Pancreas (tissue), 10 donors: ENCODE measurements around the gene PRND. TPM values are rescaled to one million over a fixed set of nuclear protein-coding genes. Genes with fewer than 3 reads are reported as not detected.

ENCODE experiments used
- ATAC-seq, 4 donors: fragments of 200-7000 bp; cut with Tn5 transposase; one replicate each; pipeline versions ENCODE4 v1.8.0 to v1.9.1; 2020; ENCODE audit warnings: mild to moderate bottlenecking in 4 of 4, moderate library complexity in 4 of 4
- DNase-seq, 6 donors: peaks; one replicate each; pipeline ENCODE4 v3.0.0-alpha.2; 2020
- FAIRE-seq: peaks from 2 replicates; lab custom pipeline; 2012; peaks lifted over from hg19 to GRCh38; lab: Jason Lieb, UNC
- H3K27ac ChIP-seq, 4 donors: fragments of 200-600 bp; sonication (generic); 1 replicate in 3 of 4; 2 replicates in 1 of 4; pipeline versions ENCODE4 v1.5.0 to v1.8.0; 2020
- H3K27me3 ChIP-seq, 4 donors: fragments of 200-600 bp; one replicate each; pipeline ENCODE4 v1.8.0; 2021
- H3K36me3 ChIP-seq, 3 donors: fragments of 200-600 bp; sonication (generic) in 1 of 3; one replicate each; pipeline versions ENCODE4 v1.5.0 to v1.8.0; 2020 to 2021
- H3K4me1 ChIP-seq, 3 donors: fragments of 200-600 bp; one replicate each; pipeline ENCODE4 v1.8.0; 2021
- H3K4me3 ChIP-seq, 4 donors: fragments of 200-600 bp; sonication (generic) in 2 of 4; one replicate each; pipeline versions ENCODE4 v1.5.0 to v1.8.0; 2020 to 2021
- H3K9me3 ChIP-seq, 4 donors: fragments of 200-600 bp; one replicate each; pipeline ENCODE4 v1.8.0; 2021
- CTCF ChIP-seq, 4 donors: fragments of 200-600 bp; sonication (generic) in 3 of 4; IDR thresholded peaks; one replicate each; pipeline versions ENCODE4 v1.5.0 to v1.8.0; 2021; ENCODE audit warnings: antibody characterized with exemption in 4 of 4
- WGBS, 2 donors: extraction: QIAGEN DNeasy Blood & Tissue Kit; methylation state at CpG; one replicate each; pipeline ENCODE4 v1.1.7; 2013; 5-methylcytosine and 5-hydroxymethylcytosine counted together
- intact Hi-C, 3 donors: fragments of 100-400 bp; cut with DNase I; formaldehyde crosslinking; loops; one replicate each; pipeline versions ENCODE4 v1.11.1 to v1.14.2; 2022
- polyA plus RNA-seq, 2 donors: library from polyadenylated mRNA; stranded (reverse); fragments of 200-250 nt; gene quantifications; one replicate each; pipeline ENCODE4 v1.2.3, GENCODE V29; 2013
- total RNA-seq, 6 donors: library from RNA; stranded (reverse); fragmentation: NEBNext Ultra II Directional in 4 of 6; extraction: Animal tissue kit (Norgen Biotek cat#: 25700) in 4 of 6; gene quantifications; one replicate each; pipeline versions ENCODE4 v1.2.1 to v1.2.4, GENCODE V29; 2021 to 2023
- donor health status: healthy with polysubstance abuse.
- donor health status: DM: no; HTN: no; CAD: no; lungs with moderate emphysema.
- donor health status: DM: no; HTN: no; CAD: no.
- donor health status: control.
- donor health status: control.
- donor health status: Bipolar disorder and iron deficiency.
- donor health status: DM: yes; HTN: yes; CAD: no.
- donor health status: DM: no; HTN: no; CAD: no.
- donor health status: DM: no; HTN: no; CAD: no.
- donor health status: DM: yes; HTN: yes; CAD: no.

The PRND gene
- total RNA-seq (under 1 TPM in 1 of 6 donors, not detected in 5; 0.24 TPM), polyA plus RNA-seq (not detected)

- Histone ChIP-seq H3K27ac (no peak within 1 kb of the TSS), H3K4me3 (no peak within 1 kb of the TSS), H3K27me3 (peaks cover 0 to 5% (median 0%) of the 10 kb centered on the region in 4 donors), H3K4me1 (no peaks in the 10 kb centered on the region), H3K9me3 (no peaks in the 10 kb centered on the region), H3K36me3 (no peaks in the 10 kb centered on the region)
- ATAC-seq (no peak), DNase-seq (no peak), FAIRE-seq (no peak)
- no peak for TF ChIP-seq CTCF (IDR thresholded peaks at IDR 0.05)
- intact Hi-C loops: loop anchor here in 2 of 3 donors (5.0 kb wide), 1 partner anchor 114 kb away; no protein-coding TSS in a partner anchor
- WGBS, 2 donors: 59 to 68% methylated on average over 8 of the region's 8 CpGs
Measured at GRCh38 chr20:4721719-4722118, at the start of gene PRND. TSS of gene PRND (plus strand) at chr20:4721909. CDS start at chr20:4724552, 2,643 bp downstream.

GRCh38 chr20:4672948-4673347 lies 48.8 kb upstream of the PRND start:
- 89% methylated on average over 5 of the region's 5 CpGs for WGBS, 2 donors
- Histone ChIP-seq H3K36me3 (no peaks in the 10 kb centered on the region), H3K27me3 (no peaks in the 10 kb centered on the region), H3K9me3 (no peaks in the 10 kb centered on the region), H3K4me1 (no peaks in the 10 kb centered on the region), H3K4me3 (no peak overlapping the region), H3K27ac (no peak overlapping the region)
- intact Hi-C loops: no loop called here
- no peak for ATAC-seq
- no peak for DNase-seq
- no peak for FAIRE-seq
- TF ChIP-seq CTCF (IDR thresholded peaks at IDR 0.05): no peak

GRCh38 chr20:4673371-4674001 lies 48.2 kb upstream of the PRND start:
- Histone ChIP-seq H3K4me3 (no peak overlapping the region), H3K4me1 (no peaks in the 10 kb centered on the region), H3K36me3 (no peaks in the 10 kb centered on the region), H3K27me3 (no peaks in the 10 kb centered on the region), H3K9me3 (no peaks in the 10 kb centered on the region), H3K27ac (no peak overlapping the region)
- DNase-seq (no peak), FAIRE-seq (no peak), ATAC-seq (no peak)
- 39 to 48% methylated on average over 5 of the region's 5 CpGs for WGBS, 2 donors
- no peak for TF ChIP-seq CTCF (IDR thresholded peaks at IDR 0.05)
- intact Hi-C loops: no loop called here

GRCh38 chr20:4674672-4675071 lies 47.0 kb upstream of the PRND start:
- ATAC-seq (no peak), FAIRE-seq (no peak), DNase-seq (no peak)
- H3K4me1 ChIP-seq: no peaks in the 10 kb centered on the region
- no peak overlapping the region for H3K4me3 ChIP-seq
- no peak for TF ChIP-seq CTCF (IDR thresholded peaks at IDR 0.05)
- intact Hi-C loops: no loop called here
- H3K9me3 ChIP-seq: no peaks in the 10 kb centered on the region
- H3K36me3 ChIP-seq: no peaks in the 10 kb centered on the region
- H3K27ac ChIP-seq: no peak overlapping the region
- H3K27me3 ChIP-seq: no peaks in the 10 kb centered on the region

GRCh38 chr20:4677846-4678245 lies 43.9 kb upstream of the PRND start:
- TF ChIP-seq CTCF (IDR thresholded peaks at IDR 0.05): no peak
- no peak for DNase-seq
- no peaks in the 10 kb centered on the region for H3K9me3 ChIP-seq
- H3K27me3 ChIP-seq: no peaks in the 10 kb centered on the region
- H3K4me3 ChIP-seq: no peak overlapping the region
- FAIRE-seq: no peak
- WGBS, 2 donors: 72 to 83% methylated on average over 2 of the region's 2 CpGs
- intact Hi-C loops: no loop called here
- no peak overlapping the region for H3K27ac ChIP-seq
- H3K4me1 ChIP-seq: no peaks in the 10 kb centered on the region
- no peak for ATAC-seq
- H3K36me3 ChIP-seq: no peaks in the 10 kb centered on the region
